Adrenal gland (tissue), 12 donors: ENCODE measurements around the gene STPG1. TPM values are rescaled to one million over a fixed set of nuclear protein-coding genes. Genes with fewer than 3 reads are reported as not detected.

Source experiments
- DNase-seq, 7 donors: peaks; one replicate each; pipeline ENCODE4 v3.0.0-alpha.2; 2019 to 2020
- H3K27ac ChIP-seq, 5 donors: fragments of 200-600 bp; sonication (generic) in 4 of 5; 1 replicate in 3 of 5; 2 replicates in 2 of 5; pipeline versions ENCODE4 v1.5.1 to v1.8.0; 2016 to 2020; ENCODE audit warnings: mild to moderate bottlenecking in 1 of 5
- H3K27me3 ChIP-seq: fragments of 200-600 bp; 2 replicates; pipeline ENCODE4 v1.8.0; 2021
- H3K36me3 ChIP-seq, 2 donors: fragments of 200-600 bp; replicated peaks in 1 of 2; 1 replicate in 1 of 2; 2 replicates in 1 of 2; pipeline versions ENCODE4 v1.5.1 to v1.8.0; 2018 to 2022
- H3K4me1 ChIP-seq, 2 donors: fragments of 200-600 bp; replicated peaks in 1 of 2; 1 replicate in 1 of 2; 2 replicates in 1 of 2; pipeline versions ENCODE4 v1.5.1 to v1.8.0; 2018 to 2021
- H3K4me3 ChIP-seq, 4 donors: fragments of 200-600 bp; sonication (generic) in 3 of 4; one replicate each; pipeline ENCODE4 v1.5.1; 2016 to 2018
- H3K9me3 ChIP-seq, 3 donors: fragments of 200-600 bp; sonication (generic) in 1 of 3; replicated peaks in 1 of 3; 1 replicate in 2 of 3; 2 replicates in 1 of 3; pipeline versions ENCODE4 v1.5.1 to v1.8.0; 2016 to 2021
- POLR2A ChIP-seq, 2 donors: fragments of 450-650 bp; IDR thresholded peaks; one replicate each; pipeline ENCODE4 v1.6.1; 2017; ENCODE audit warnings: antibody characterized with exemption in 2 of 2, mild to moderate bottlenecking in 2 of 2, moderate library complexity in 1 of 2
- WGBS, 4 donors: extraction: QIAGEN DNeasy Blood & Tissue Kit in 2 of 4; methylation state at CpG; one replicate each; pipeline versions ENCODE4 v1.1.5 to v1.1.7; 2013 to 2017; 5-methylcytosine and 5-hydroxymethylcytosine counted together
- intact Hi-C, 2 donors: fragments of 100-400 bp; cut with DNase I; formaldehyde crosslinking; loops; one replicate each; pipeline versions ENCODE4 v1.14.1 to v1.15.0; 2022 to 2023
- polyA plus RNA-seq, 3 donors: library from polyadenylated mRNA; stranded (reverse); fragments of 200-250 nt in 2 of 3; fragments of 350-450 nt in 1 of 3; fragmentation: Illumina TruSeq in 1 of 3; extraction: RNeasy Lipid Tissue Mini Kit (QIAGEN cat#74804) in 1 of 3; gene quantifications; one replicate each; pipeline ENCODE4 v1.2.3, GENCODE V29; 2013 to 2014
- total RNA-seq, 9 donors: library from RNA; depleted of rRNA in 4 of 9; stranded (reverse); fragments of >200 nt in 4 of 9; fragments of 120-200 nt in 1 of 9; fragmentation: NEBNext Ultra II Directional in 1 of 9; extraction: Animal tissue kit (Norgen Biotek cat#: 25700) in 1 of 9; gene quantifications; one replicate each; pipeline versions ENCODE4 v1.1.0 to v1.2.4, GENCODE V29; 2013 to 2023
- TF ChIP-seq, protein P1 (sequence below), 6 experiments: fragments of 450-650 bp in 4 of 6; fragments of 200-600 bp in 2 of 6; sonication (generic) in 1 of 6; IDR thresholded peaks; 1 replicate in 5 of 6; 2 replicates in 1 of 6; pipeline versions ENCODE4 v1.5.1 to v1.8.0; 2016 to 2021; ENCODE audit warnings: antibody characterized with exemption in 6 of 6, mild to moderate bottlenecking in 2 of 6, moderate library complexity in 1 of 6
- donor health status: healthy with polysubstance abuse.
- donor health status: Bipolar disorder and iron deficiency.
- donor health status: DM: yes; HTN: yes; CAD: no.
- donor health status: DM: no; HTN: no; CAD: no.
- donor health status: DM: no; HTN: no; CAD: no.
- donor health status: DM: yes; HTN: yes; CAD: no.

Gene STPG1
- total and polyA plus RNA-seq, 12 donors, result 2.1 to 8.9 (median 5.7) TPM

DNA sequence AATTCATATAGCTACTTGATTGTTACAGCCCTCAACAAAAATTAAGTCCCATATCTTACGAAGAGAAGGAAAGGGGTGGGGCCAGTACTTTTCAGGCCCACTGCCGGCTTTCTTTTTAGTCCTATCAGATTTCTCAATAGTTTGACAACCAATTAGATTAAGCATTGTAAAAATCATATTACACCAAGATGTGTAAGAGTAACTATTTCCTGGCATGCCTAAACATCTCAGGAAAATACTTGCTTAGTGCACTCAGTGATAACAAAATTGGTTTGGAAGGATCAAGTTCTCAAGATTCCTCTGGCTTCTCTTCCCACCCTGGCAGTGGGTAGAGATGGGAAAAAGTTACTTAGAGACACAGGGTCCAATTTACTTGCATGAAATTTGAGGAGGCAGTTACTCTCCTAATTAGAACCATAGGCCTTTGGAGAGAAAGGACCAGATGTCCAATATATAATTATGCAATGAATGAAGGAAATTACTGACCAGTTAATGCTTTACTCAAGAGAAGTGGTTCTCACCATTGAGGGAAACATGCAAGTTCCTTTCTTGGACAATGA is 30.1 kb downstream of the STPG1 start:
- no peak for TF ChIP-seq POLR2A (IDR thresholded peaks at IDR 0.05)
- TF ChIP-seq, protein P1, sequence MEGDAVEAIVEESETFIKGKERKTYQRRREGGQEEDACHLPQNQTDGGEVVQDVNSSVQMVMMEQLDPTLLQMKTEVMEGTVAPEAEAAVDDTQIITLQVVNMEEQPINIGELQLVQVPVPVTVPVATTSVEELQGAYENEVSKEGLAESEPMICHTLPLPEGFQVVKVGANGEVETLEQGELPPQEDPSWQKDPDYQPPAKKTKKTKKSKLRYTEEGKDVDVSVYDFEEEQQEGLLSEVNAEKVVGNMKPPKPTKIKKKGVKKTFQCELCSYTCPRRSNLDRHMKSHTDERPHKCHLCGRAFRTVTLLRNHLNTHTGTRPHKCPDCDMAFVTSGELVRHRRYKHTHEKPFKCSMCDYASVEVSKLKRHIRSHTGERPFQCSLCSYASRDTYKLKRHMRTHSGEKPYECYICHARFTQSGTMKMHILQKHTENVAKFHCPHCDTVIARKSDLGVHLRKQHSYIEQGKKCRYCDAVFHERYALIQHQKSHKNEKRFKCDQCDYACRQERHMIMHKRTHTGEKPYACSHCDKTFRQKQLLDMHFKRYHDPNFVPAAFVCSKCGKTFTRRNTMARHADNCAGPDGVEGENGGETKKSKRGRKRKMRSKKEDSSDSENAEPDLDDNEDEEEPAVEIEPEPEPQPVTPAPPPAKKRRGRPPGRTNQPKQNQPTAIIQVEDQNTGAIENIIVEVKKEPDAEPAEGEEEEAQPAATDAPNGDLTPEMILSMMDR (IDR thresholded peaks at IDR 0.05), result no peak
- intact Hi-C loops, result loop anchor here in 1 of 2 donors (10.0 kb wide), 1 partner anchor 309 kb away; no protein-coding TSS in a partner anchor
- Histone ChIP-seq H3K27ac (no peak overlapping the region), H3K27me3 (no peaks in the 10 kb centered on the region), H3K36me3 (peaks cover 0 to 4% of the 10 kb centered on the region in 2 donors), H3K4me3 (no peak overlapping the region), H3K4me1 (no peaks in the 10 kb centered on the region), H3K9me3 (no peaks in the 10 kb centered on the region)
- no peak for DNase-seq
- WGBS, 4 donors, result 81 to 92% (median 82%) methylated on average over 2 of the region's 2 CpGs

DNA sequence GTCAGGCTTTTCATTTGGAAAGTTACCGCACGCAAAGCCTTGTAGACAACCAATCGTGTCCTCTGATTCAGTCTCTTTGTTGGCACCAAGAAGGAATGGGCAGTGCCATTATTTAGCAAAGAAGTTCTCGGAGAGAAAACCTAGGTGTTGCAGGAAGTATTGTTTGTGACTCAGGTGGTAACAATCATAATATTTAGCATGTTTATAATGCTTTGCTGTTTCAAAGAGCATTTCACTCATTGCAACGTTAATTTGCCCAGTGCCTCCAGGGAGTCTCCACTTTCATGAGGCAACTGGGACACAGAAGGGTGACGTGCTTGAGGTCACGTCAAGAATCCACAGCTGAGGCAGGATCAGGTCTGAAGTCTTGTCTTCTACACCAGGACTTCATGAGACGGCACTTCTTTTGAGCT is 31.4 kb downstream of the STPG1 start:
- Histone ChIP-seq H3K4me1 (no peaks in the 10 kb centered on the region), H3K4me3 (no peak overlapping the region), H3K9me3 (no peaks in the 10 kb centered on the region), H3K36me3 (peaks cover 0 to 4% of the 10 kb centered on the region in 2 donors), H3K27ac (no peak overlapping the region), H3K27me3 (no peaks in the 10 kb centered on the region)
- no peak for TF ChIP-seq POLR2A (IDR thresholded peaks at IDR 0.05)
- TF ChIP-seq, protein P1 (IDR thresholded peaks at IDR 0.05), result no peak
- WGBS, 4 donors, result 89 to 97% (median 96%) methylated on average over 8 of the region's 8 CpGs
- no peak for DNase-seq
- intact Hi-C loops, result loop anchor here in 1 of 2 donors (10.0 kb wide), 1 partner anchor 307 kb away; no protein-coding TSS in a partner anchor

DNA sequence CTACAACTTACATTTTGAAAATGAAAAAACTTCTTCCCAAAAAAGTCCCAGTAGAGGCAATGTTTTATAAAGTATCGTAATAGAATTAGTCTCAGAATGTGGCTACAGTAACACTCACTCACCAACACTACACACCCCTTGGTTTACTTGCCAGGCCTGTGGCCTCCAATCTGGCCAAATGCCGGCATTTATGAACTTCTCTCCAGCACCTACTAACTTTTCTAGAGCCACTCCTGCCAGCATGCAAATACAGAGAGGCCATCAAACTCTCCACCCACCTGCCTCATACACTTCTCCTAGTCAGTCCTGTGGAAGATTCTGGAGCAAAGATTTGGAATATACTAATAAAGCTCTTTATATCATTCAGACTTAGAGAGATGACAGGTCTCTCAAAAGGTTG is 32.3 kb downstream of the STPG1 start:
- DNase-seq, result no peak
- TF ChIP-seq, protein P1 (IDR thresholded peaks at IDR 0.05), result no peak
- no peak overlapping the region for H3K4me3 ChIP-seq
- whole genome bisulfite sequencing, 4 donors, result 93 to 100% (median 98%) methylated on average over 2 of the region's 2 CpGs
- intact Hi-C loops, result loop anchor here in 1 of 2 donors (10.0 kb wide), 1 partner anchor 306 kb away; no protein-coding TSS in a partner anchor
- H3K9me3 ChIP-seq, result no peaks in the 10 kb centered on the region
- peaks cover 0 to 4% of the 10 kb centered on the region in 2 donors for H3K36me3 ChIP-seq
- H3K27ac ChIP-seq, result no peak overlapping the region
- H3K4me1 ChIP-seq, result no peaks in the 10 kb centered on the region
- no peaks in the 10 kb centered on the region for H3K27me3 ChIP-seq

DNA sequence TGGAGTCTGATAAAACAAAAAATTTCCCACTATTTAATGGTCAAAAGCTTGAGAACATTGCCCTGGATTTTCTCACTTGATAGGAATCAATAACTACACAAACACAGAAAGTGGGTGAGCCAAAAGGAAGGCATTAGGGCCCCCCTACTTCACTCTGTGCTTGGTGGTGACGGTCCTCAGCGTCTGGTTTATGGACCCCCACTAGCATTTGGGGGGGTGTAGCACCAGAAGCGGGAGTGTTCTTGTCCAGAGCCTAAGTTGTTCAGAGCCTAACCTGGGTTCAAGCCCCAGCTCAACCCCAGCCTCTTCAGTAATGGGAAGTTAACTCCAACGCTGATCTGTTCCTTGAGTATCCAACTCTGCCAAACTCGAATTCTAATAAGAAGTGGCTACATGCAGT is 33.1 kb downstream of the STPG1 start:
- Histone ChIP-seq H3K27me3 (no peaks in the 10 kb centered on the region), H3K4me1 (no peaks in the 10 kb centered on the region), H3K27ac (no peak overlapping the region), H3K36me3 (peaks cover 0 to 4% of the 10 kb centered on the region in 2 donors), H3K9me3 (no peaks in the 10 kb centered on the region), H3K4me3 (no peak overlapping the region)
- TF ChIP-seq, protein P1 (IDR thresholded peaks at IDR 0.05), result no peak
- TF ChIP-seq POLR2A (IDR thresholded peaks at IDR 0.05), result no peak
- WGBS, 4 donors, result 87 to 93% (median 90%) methylated on average over 5 of the region's 5 CpGs
- intact Hi-C loops, result loop anchor here in 1 of 2 donors (10.0 kb wide), 1 partner anchor 306 kb away; no protein-coding TSS in a partner anchor
- no peak for DNase-seq
